ENCODE data around the gene DHX35.

DHX35 gene

GRCh38 chr20:38931984-38932383, 30.2 kb upstream of the DHX35 start:
- H3K9me3 ChIP-seq (ENCODE audit: low read length), result no peaks in the 10 kb centered on the region
- H3K27me3 ChIP-seq (ENCODE audit: insufficient read depth, low read length), result no peaks in the 10 kb centered on the region
- no peak overlapping the region for H2AFZ ChIP-seq (ENCODE audit: low read depth, low read length)
- no peak overlapping the region for H3K4me3 ChIP-seq (ENCODE audit: low read length)
- peaks cover 11% of the 10 kb centered on the region for H3K4me1 ChIP-seq (ENCODE audit: insufficient read depth, low read length)
- H3K36me3 ChIP-seq (ENCODE audit: insufficient read depth, low read length), result peaks cover 14% of the 10 kb centered on the region

GRCh38 chr20:38932457-38933120, 29.6 kb upstream of the DHX35 start:
- Histone ChIP-seq H3K36me3 (ENCODE audit: insufficient read depth, low read length) (peaks cover 16% of the 10 kb centered on the region), H2AFZ (ENCODE audit: low read depth, low read length) (no peak overlapping the region), H3K27me3 (ENCODE audit: insufficient read depth, low read length) (no peaks in the 10 kb centered on the region), H3K4me1 (ENCODE audit: insufficient read depth, low read length) (peaks cover 11% of the 10 kb centered on the region), H3K9me3 (ENCODE audit: low read length) (no peaks in the 10 kb centered on the region), H3K4me3 (ENCODE audit: low read length) (no peak overlapping the region)

- H3K4me3 ChIP-seq (ENCODE audit: low read length), result no peak overlapping the region
Measured at GRCh38 chr20:38934530-38934929, 27.6 kb upstream of the DHX35 start.

GRCh38 chr20:38935285-38935684, 26.9 kb upstream of the DHX35 start:
- H3K27me3 ChIP-seq (ENCODE audit: insufficient read depth, low read length), result no peaks in the 10 kb centered on the region
- peaks cover 22% of the 10 kb centered on the region for H3K36me3 ChIP-seq (ENCODE audit: insufficient read depth, low read length)
- H3K4me1 ChIP-seq (ENCODE audit: insufficient read depth, low read length), result no peaks in the 10 kb centered on the region
- H2AFZ ChIP-seq (ENCODE audit: low read depth, low read length), result no peak overlapping the region
- H3K9me3 ChIP-seq (ENCODE audit: low read length), result no peaks in the 10 kb centered on the region
- no peak overlapping the region for H3K4me3 ChIP-seq (ENCODE audit: low read length)

More at GRCh38 chr20:38934530-38934929, 27.6 kb upstream of the DHX35 start:
- H3K36me3 ChIP-seq (ENCODE audit: insufficient read depth, low read length), result peaks cover 22% of the 10 kb centered on the region
- H3K27me3 ChIP-seq (ENCODE audit: insufficient read depth, low read length), result no peaks in the 10 kb centered on the region
- no peaks in the 10 kb centered on the region for H3K4me1 ChIP-seq (ENCODE audit: insufficient read depth, low read length)
- H2AFZ ChIP-seq (ENCODE audit: low read depth, low read length), result no peak overlapping the region
- no peaks in the 10 kb centered on the region for H3K9me3 ChIP-seq (ENCODE audit: low read length)

GRCh38 chr20:38935967-38936407, 26.2 kb upstream of the DHX35 start:
- no peak overlapping the region for H3K4me3 ChIP-seq (ENCODE audit: low read length)
- no peaks in the 10 kb centered on the region for H3K9me3 ChIP-seq (ENCODE audit: low read length)
- no peaks in the 10 kb centered on the region for H3K4me1 ChIP-seq (ENCODE audit: insufficient read depth, low read length)
- H3K27me3 ChIP-seq (ENCODE audit: insufficient read depth, low read length), result no peaks in the 10 kb centered on the region
- H2AFZ ChIP-seq (ENCODE audit: low read depth, low read length), result no peak overlapping the region
- H3K36me3 ChIP-seq (ENCODE audit: insufficient read depth, low read length), result peaks cover 27% of the 10 kb centered on the region

GRCh38 chr20:38937000-38937399, 25.1 kb upstream of the DHX35 start:
- Histone ChIP-seq H3K4me1 (ENCODE audit: insufficient read depth, low read length) (no peaks in the 10 kb centered on the region), H3K4me3 (ENCODE audit: low read length) (no peak overlapping the region), H2AFZ (ENCODE audit: low read depth, low read length) (no peak overlapping the region), H3K9me3 (ENCODE audit: low read length) (no peaks in the 10 kb centered on the region), H3K36me3 (ENCODE audit: insufficient read depth, low read length) (peaks cover 34% of the 10 kb centered on the region), H3K27me3 (ENCODE audit: insufficient read depth, low read length) (no peaks in the 10 kb centered on the region)

- Histone ChIP-seq H3K36me3 (ENCODE audit: insufficient read depth, low read length) (peaks cover 43% of the 10 kb centered on the region), H3K4me1 (ENCODE audit: insufficient read depth, low read length) (no peaks in the 10 kb centered on the region), H3K9me3 (ENCODE audit: low read length) (no peaks in the 10 kb centered on the region), H3K27me3 (ENCODE audit: insufficient read depth, low read length) (no peaks in the 10 kb centered on the region), H3K4me3 (ENCODE audit: low read length) (no peak overlapping the region), H2AFZ (ENCODE audit: low read depth, low read length) (no peak overlapping the region)
Measured at GRCh38 chr20:38937978-38938473, 24.1 kb upstream of the DHX35 start.

GRCh38 chr20:38939686-38940085, 22.5 kb upstream of the DHX35 start:
- no peaks in the 10 kb centered on the region for H3K9me3 ChIP-seq (ENCODE audit: low read length)
- H3K36me3 ChIP-seq (ENCODE audit: insufficient read depth, low read length), result peaks cover 48% of the 10 kb centered on the region
- no peaks in the 10 kb centered on the region for H3K4me1 ChIP-seq (ENCODE audit: insufficient read depth, low read length)
- H3K4me3 ChIP-seq (ENCODE audit: low read length), result no peak overlapping the region
- H2AFZ ChIP-seq (ENCODE audit: low read depth, low read length), result no peak overlapping the region
- no peaks in the 10 kb centered on the region for H3K27me3 ChIP-seq (ENCODE audit: insufficient read depth, low read length)

GRCh38 chr20:38940644-38941043, 21.5 kb upstream of the DHX35 start:
- Histone ChIP-seq H3K4me1 (ENCODE audit: insufficient read depth, low read length) (no peaks in the 10 kb centered on the region), H3K4me3 (ENCODE audit: low read length) (no peak overlapping the region), H2AFZ (ENCODE audit: low read depth, low read length) (no peak overlapping the region), H3K36me3 (ENCODE audit: insufficient read depth, low read length) (peaks cover 52% of the 10 kb centered on the region), H3K27me3 (ENCODE audit: insufficient read depth, low read length) (no peaks in the 10 kb centered on the region), H3K9me3 (ENCODE audit: low read length) (no peaks in the 10 kb centered on the region)

GRCh38 chr20:38941726-38942389, 20.3 kb upstream of the DHX35 start:
- Histone ChIP-seq H3K27me3 (ENCODE audit: insufficient read depth, low read length) (no peaks in the 10 kb centered on the region), H3K4me1 (ENCODE audit: insufficient read depth, low read length) (no peaks in the 10 kb centered on the region), H3K36me3 (ENCODE audit: insufficient read depth, low read length) (peaks cover 55% of the 10 kb centered on the region), H3K9me3 (ENCODE audit: low read length) (no peaks in the 10 kb centered on the region), H3K4me3 (ENCODE audit: low read length) (no peak overlapping the region), H2AFZ (ENCODE audit: low read depth, low read length) (no peak overlapping the region)

- no peak overlapping the region for H2AFZ ChIP-seq (ENCODE audit: low read depth, low read length)
- H3K4me1 ChIP-seq (ENCODE audit: insufficient read depth, low read length), result no peaks in the 10 kb centered on the region
- no peaks in the 10 kb centered on the region for H3K27me3 ChIP-seq (ENCODE audit: insufficient read depth, low read length)
- no peaks in the 10 kb centered on the region for H3K9me3 ChIP-seq (ENCODE audit: low read length)
- no peak overlapping the region for H3K4me3 ChIP-seq (ENCODE audit: low read length)
- H3K36me3 ChIP-seq (ENCODE audit: insufficient read depth, low read length), result peaks cover 69% of the 10 kb centered on the region
Measured at GRCh38 chr20:38945012-38945411, 17.1 kb upstream of the DHX35 start.

- peaks cover 73% of the 10 kb centered on the region for H3K36me3 ChIP-seq (ENCODE audit: insufficient read depth, low read length)
- H3K9me3 ChIP-seq (ENCODE audit: low read length), result no peaks in the 10 kb centered on the region
Measured at GRCh38 chr20:38946836-38947235, 15.3 kb upstream of the DHX35 start.

GRCh38 chr20:38947931-38948362, 14.2 kb upstream of the DHX35 start:
- H3K36me3 ChIP-seq (ENCODE audit: insufficient read depth, low read length), result peaks cover 73% of the 10 kb centered on the region
- H3K27me3 ChIP-seq (ENCODE audit: insufficient read depth, low read length), result no peaks in the 10 kb centered on the region
- H3K4me3 ChIP-seq (ENCODE audit: low read length), result no peak overlapping the region
- no peaks in the 10 kb centered on the region for H3K4me1 ChIP-seq (ENCODE audit: insufficient read depth, low read length)
- H2AFZ ChIP-seq (ENCODE audit: low read depth, low read length), result no peak overlapping the region
- H3K9me3 ChIP-seq (ENCODE audit: low read length), result no peaks in the 10 kb centered on the region

More at GRCh38 chr20:38946836-38947235, 15.3 kb upstream of the DHX35 start:
- Histone ChIP-seq H3K4me3 (ENCODE audit: low read length) (no peak overlapping the region), H3K27me3 (ENCODE audit: insufficient read depth, low read length) (no peaks in the 10 kb centered on the region), H2AFZ (ENCODE audit: low read depth, low read length) (no peak overlapping the region), H3K4me1 (ENCODE audit: insufficient read depth, low read length) (no peaks in the 10 kb centered on the region)
